H1 (cell line): Measurements from ENCODE around the gene PDE4D. TPM values are rescaled to one million over a fixed set of nuclear protein-coding genes. Genes with fewer than 3 reads are reported as not detected.

Experiments used
- ASH2L ChIP-seq: fragments of 200-600, 300-600 bp; sonication (generic); IDR thresholded peaks from one replicate; pipeline ENCODE4 v1.7.1; 2017; ENCODE audit warnings: low read length
- BACH1 ChIP-seq: IDR thresholded peaks from 2 replicates; pipeline ENCODE4 v1.6.1; 2012; ENCODE audit warnings: low read length, improper control_type of control experiment
- POU5F1 ChIP-seq: IDR thresholded peaks from 2 replicates; pipeline ENCODE4 v1.6.1; 2011; ENCODE audit warnings: low read depth, mild to moderate bottlenecking, low read length, moderate library complexity
- RNF2 ChIP-seq: fragments of 200-900, 300-1000 bp; sonication (generic); IDR thresholded peaks from 2 replicates; pipeline ENCODE4 v1.7.1; 2016; ENCODE audit warnings: borderline replicate concordance, low read depth, mild to moderate bottlenecking, antibody characterized with exemption, low read length; ENCODE audit not compliant: poor library complexity, severe bottlenecking; ENCODE audit errors: missing control alignments
- polyA plus RNA-seq, 7 experiments: library from polyadenylated mRNA; depleted of rRNA in 3 of 7; stranded (reverse) in 5 of 7; unstranded in 2 of 7; fragments of >200 nt in 5 of 7; fragments of 200-250 nt in 2 of 7; gene quantifications; 1 replicate in 5 of 7; 2 replicates in 1 of 7; 4 replicates in 1 of 7; pipeline versions ENCODE4 v1.2.1 to v1.2.3, GENCODE V29; 2011 to 2013; ENCODE audit warnings: missing spikeins in 2 of 7, mixed read lengths in 2 of 7
- total RNA-seq: library from RNA; stranded (reverse); fragmentation: NEBNext Ultra II Directional; extraction: Animal tissue kit (Norgen Biotek cat#: 25700); gene quantifications from 2 replicates; pipeline ENCODE4 v1.2.1, GENCODE V29; 2021
- TF ChIP-seq, protein P1 (sequence below): IDR thresholded peaks from 2 replicates; pipeline ENCODE4 v1.6.1; 2012; ENCODE audit warnings: inconsistent platforms

The PDE4D gene
- total and polyA plus RNA-seq, 2 of the 8 experiments (the other 6 are each of a cell fraction or from before 2014, with no cell fraction given): 2.3 to 3.7 TPM

- TF ChIP-seq ASH2L (no peak), POU5F1 (no peak), BACH1 (no peak), RNF2 (no peak)
- TF ChIP-seq, protein P1, sequence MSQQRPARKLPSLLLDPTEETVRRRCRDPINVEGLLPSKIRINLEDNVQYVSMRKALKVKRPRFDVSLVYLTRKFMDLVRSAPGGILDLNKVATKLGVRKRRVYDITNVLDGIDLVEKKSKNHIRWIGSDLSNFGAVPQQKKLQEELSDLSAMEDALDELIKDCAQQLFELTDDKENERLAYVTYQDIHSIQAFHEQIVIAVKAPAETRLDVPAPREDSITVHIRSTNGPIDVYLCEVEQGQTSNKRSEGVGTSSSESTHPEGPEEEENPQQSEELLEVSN: no peak
Observed at GRCh38 chr5:59125011-59125961, 768.2 kb downstream of the PDE4D start (continued).
